Karpas-422 (cell line): ENCODE data around the gene PIP5K1A. TPM values are rescaled to one million over a fixed set of nuclear protein-coding genes. Genes with fewer than 3 reads are reported as not detected.

Source experiments
- DNase-seq: peaks from one replicate; pipeline ENCODE4 v3.0.0-alpha.2; 2015
- H2AFZ ChIP-seq: fragments of 200-600 bp; sonication (generic); 2 replicates; pipeline ENCODE4 v1.6.1; 2014; ENCODE audit warnings: antibody characterized with exemption, low read length, mixed read lengths
- H3K27ac ChIP-seq: fragments of 200-600 bp; sonication (generic); 2 replicates; pipeline ENCODE4 v1.5.1; 2014; ENCODE audit warnings: mild to moderate bottlenecking, low read length, moderate library complexity
- H3K27me3 ChIP-seq: fragments of 200-600 bp; sonication (generic); 2 replicates; pipeline ENCODE4 v1.6.1; 2014; ENCODE audit warnings: low read length, mixed read lengths
- H3K36me3 ChIP-seq: fragments of 200-600 bp; sonication (generic); 2 replicates; pipeline ENCODE4 v1.6.1; 2014; ENCODE audit warnings: low read length, mixed read lengths; ENCODE audit not compliant: insufficient read depth
- H3K4me1 ChIP-seq: fragments of 200-600 bp; sonication (generic); 2 replicates; pipeline ENCODE4 v1.6.1; 2014; ENCODE audit warnings: mild to moderate bottlenecking, low read length, mixed read lengths
- H3K4me2 ChIP-seq: fragments of 200-600 bp; sonication (generic); 2 replicates; pipeline ENCODE4 v1.6.1; 2014; ENCODE audit warnings: low read length, low read depth, mild to moderate bottlenecking; ENCODE audit not compliant: poor library complexity, severe bottlenecking
- H3K4me3 ChIP-seq: fragments of 200-600 bp; sonication (generic); 2 replicates; pipeline ENCODE4 v1.5.1; 2014; ENCODE audit warnings: mild to moderate bottlenecking, antibody characterized with exemption, low read length, mixed read lengths
- H3K79me2 ChIP-seq: fragments of 200-600 bp; sonication (generic); 2 replicates; pipeline ENCODE4 v1.6.1; 2014; ENCODE audit warnings: mild to moderate bottlenecking, low read length, mixed read lengths
- H3K9ac ChIP-seq: fragments of 200-600 bp; sonication (generic); 2 replicates; pipeline ENCODE4 v1.6.0; 2014; ENCODE audit warnings: low read length
- H3K9me2 ChIP-seq: fragments of 200-600 bp; sonication (generic), shearing (Covaris generic); replicated peaks from 2 replicates; pipeline ENCODE4 v1.6.0; 2014; ENCODE audit warnings: mild to moderate bottlenecking, low read length, moderate library complexity; ENCODE audit not compliant: insufficient read depth
- H3K9me3 ChIP-seq: fragments of 300-700, 200-600 bp; sonication (generic); 2 replicates; pipeline ENCODE4 v1.6.1; 2014; ENCODE audit warnings: low read length, mixed read lengths
- H4K20me1 ChIP-seq: fragments of 200-600 bp; sonication (generic); 2 replicates; pipeline ENCODE4 v1.6.1; 2014; ENCODE audit warnings: mild to moderate bottlenecking, antibody characterized with exemption, low read length, low read depth; ENCODE audit not compliant: insufficient read depth
- total RNA-seq: library from RNA; depleted of rRNA; stranded (reverse); fragments of >200 nt; shearing (Covaris generic); gene quantifications from 2 replicates; pipeline ENCODE4 v1.2.3, GENCODE V29; 2014; ENCODE audit warnings: low replicate concordance

The PIP5K1A gene
- total RNA-seq, 1 experiment from 2014 or later: 75.9 TPM

DNA sequence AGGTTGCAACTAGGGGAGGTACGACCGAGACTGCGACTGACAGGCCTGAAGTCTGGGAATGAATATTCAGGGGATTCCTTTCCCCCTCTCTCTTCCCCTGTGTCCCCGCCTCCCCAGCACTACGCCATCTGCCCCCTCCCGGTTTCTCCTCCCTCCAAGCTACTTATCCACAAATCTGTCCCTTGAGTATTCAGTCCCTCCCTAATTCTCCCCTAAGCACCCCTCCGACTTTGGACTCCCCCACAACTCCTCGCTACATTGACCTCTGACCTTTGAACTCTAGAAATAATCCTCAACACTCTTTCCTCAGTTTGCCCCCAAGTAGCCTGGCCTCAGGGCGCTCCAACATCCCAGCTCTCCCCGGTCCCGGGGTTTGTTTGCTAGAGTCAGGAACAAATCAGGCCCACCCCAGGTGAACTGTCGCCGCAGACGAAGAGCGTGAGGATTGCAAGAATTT is 33.0 kb upstream of the PIP5K1A start:
- DNase-seq: no peak
- peaks cover 34% of the 10 kb centered on the region for H3K4me1 ChIP-seq
- H3K9ac ChIP-seq: peak overlapping the region; percentile 69
- peak overlapping the region; percentile 65; the same call in 1 of the 2 replicates for H2AFZ ChIP-seq
- peaks cover 9% of the 10 kb centered on the region; the same call in 1 of the 2 replicates for H3K36me3 ChIP-seq
- no peaks in the 10 kb centered on the region for H3K9me2 ChIP-seq
- peak overlapping the region; percentile 96 for H3K4me3 ChIP-seq
- no peaks in the 10 kb centered on the region for H3K27me3 ChIP-seq
- H3K4me2 ChIP-seq: peak overlapping the region; percentile 67
- H3K27ac ChIP-seq: no peak overlapping the region
- no peaks in the 10 kb centered on the region for H3K9me3 ChIP-seq
- H4K20me1 ChIP-seq: no peaks in the 10 kb centered on the region
- H3K79me2 ChIP-seq: peaks cover 22% of the 10 kb centered on the region

DNA sequence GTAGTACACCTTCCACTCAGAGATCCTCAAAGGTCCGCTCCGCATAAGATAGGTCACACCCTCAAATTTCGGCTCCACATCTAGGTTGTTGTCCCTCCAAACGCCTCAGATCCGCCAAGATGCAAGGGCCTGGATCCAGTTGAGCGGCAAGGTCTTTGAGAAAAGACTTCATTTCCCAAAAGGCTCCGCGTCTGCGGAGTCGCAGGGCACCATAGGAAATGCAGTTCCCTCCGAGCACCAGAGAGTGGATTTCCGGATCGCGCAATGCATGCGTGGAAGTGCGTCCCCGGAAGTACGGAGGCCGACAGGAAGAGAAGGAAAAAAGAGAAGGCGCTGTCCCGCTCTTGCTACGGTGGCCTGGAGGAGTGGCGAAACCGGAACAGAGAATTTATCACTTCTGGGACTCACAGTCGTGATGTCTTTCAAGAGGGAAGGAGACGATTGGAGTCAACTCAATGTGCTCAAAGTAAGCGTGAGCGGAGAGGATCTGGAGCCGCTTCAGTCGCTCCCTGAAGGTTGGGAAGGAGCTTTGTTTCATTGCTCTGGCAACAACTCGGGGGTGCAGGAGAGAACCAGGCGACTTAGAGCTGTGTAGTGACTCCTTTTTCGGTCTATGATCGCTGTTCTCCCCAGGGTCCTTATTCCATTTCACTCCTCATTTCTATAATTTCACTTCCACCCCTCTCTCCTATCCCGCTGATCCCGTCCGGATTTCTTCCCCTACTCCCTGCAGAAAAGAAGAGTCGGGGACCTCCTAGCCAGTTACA is 32.4 kb upstream of the PIP5K1A start, which contains the start of the genes LYSMD1 and SCNM1:
Gene LYSMD1 (minus strand): TSS at position 165 of the 767 bp plus-strand sequence. CDS start 644 bp downstream, outside the sequence.
Gene SCNM1 (plus strand): TSS at position 407 of the 767 bp plus-strand sequence. CDS start 9 bp downstream, at position 416.
- H3K36me3 ChIP-seq: peaks cover 9% of the 10 kb centered on the region; the same call in 1 of the 2 replicates
- DNase-seq: peak; percentile 100
- H3K27ac ChIP-seq: peak within 1 kb of the TSS; percentile 69
- no peaks in the 10 kb centered on the region for H3K27me3 ChIP-seq
- no peaks in the 10 kb centered on the region for H3K9me3 ChIP-seq
- H3K9me2 ChIP-seq: no peaks in the 10 kb centered on the region
- peaks cover 22% of the 10 kb centered on the region for H3K79me2 ChIP-seq
- no peaks in the 10 kb centered on the region for H4K20me1 ChIP-seq
- H3K4me1 ChIP-seq: peaks cover 34% of the 10 kb centered on the region
- H3K4me3 ChIP-seq: peak within 1 kb of the TSS; percentile 96
- H3K9ac ChIP-seq: peak within 1 kb of the TSS; percentile 96
- H3K4me2 ChIP-seq: peak within 1 kb of the TSS; percentile 91
- H2AFZ ChIP-seq: peak within 1 kb of the TSS; percentile 65; the same call in 1 of the 2 replicates

DNA sequence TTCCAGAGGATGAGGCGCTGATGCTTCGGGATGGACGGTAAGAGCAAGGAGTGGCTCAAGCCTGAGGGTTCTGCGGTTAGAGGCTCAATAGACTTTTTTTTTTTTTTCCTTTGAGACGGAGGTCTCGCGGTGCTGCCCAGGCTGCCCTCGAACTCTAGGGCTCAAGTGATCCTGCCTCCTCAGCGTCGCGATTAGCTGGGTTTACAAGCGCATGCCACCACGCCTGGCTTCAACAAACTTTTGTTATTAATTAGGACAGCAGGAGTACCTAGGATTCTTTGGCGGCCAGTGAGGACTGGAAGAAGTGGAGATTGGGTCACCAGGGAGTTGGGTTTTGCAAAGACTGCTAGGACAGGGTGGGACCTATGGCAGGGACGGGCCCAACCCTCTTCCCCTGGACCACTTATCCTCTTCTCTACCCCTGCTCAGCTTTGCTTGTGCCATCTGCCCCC is 31.8 kb upstream of the PIP5K1A start:
- Histone ChIP-seq H3K36me3 (peaks cover 9% of the 10 kb centered on the region; the same call in 1 of the 2 replicates), H3K4me1 (peaks cover 34% of the 10 kb centered on the region), H3K79me2 (peaks cover 22% of the 10 kb centered on the region), H2AFZ (peak overlapping the region; percentile 9; the same call in 1 of the 2 replicates), H3K4me3 (peak overlapping the region; percentile 96), H3K9ac (peak overlapping the region; percentile 96), H3K9me3 (no peaks in the 10 kb centered on the region), H4K20me1 (no peaks in the 10 kb centered on the region), H3K27me3 (no peaks in the 10 kb centered on the region), H3K27ac (peak overlapping the region; percentile 69), H3K9me2 (no peaks in the 10 kb centered on the region), H3K4me2 (peak overlapping the region; percentile 91)
- DNase-seq: peak; percentile 80

DNA sequence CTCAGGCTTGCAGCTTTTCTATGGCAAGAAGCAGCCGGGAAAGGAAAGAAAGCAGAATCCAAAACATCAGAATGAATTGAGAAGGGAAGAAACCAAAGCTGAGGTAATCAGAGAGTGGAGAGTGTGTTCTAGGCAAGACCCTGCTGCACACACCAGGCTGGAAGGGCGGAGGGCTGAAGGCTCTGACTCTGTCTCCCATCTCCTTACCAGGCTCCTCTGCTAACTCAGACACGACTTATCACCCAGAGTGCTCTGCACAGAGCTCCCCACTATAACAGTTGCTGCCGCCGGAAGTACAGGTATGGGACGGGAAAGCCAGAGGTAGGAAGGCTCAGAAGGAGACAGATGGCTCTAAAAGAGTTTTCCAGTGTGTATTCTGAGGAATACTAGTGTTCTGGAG is 31.2 kb upstream of the PIP5K1A start:
- Histone ChIP-seq H3K9ac (peak overlapping the region; percentile 96), H3K9me2 (no peaks in the 10 kb centered on the region), H3K4me3 (peak overlapping the region; percentile 96), H2AFZ (no peak overlapping the region), H3K9me3 (no peaks in the 10 kb centered on the region), H3K79me2 (peaks cover 22% of the 10 kb centered on the region), H4K20me1 (no peaks in the 10 kb centered on the region), H3K4me1 (peaks cover 34% of the 10 kb centered on the region), H3K36me3 (peaks cover 9% of the 10 kb centered on the region; the same call in 1 of the 2 replicates), H3K27me3 (no peaks in the 10 kb centered on the region), H3K27ac (peak overlapping the region; percentile 69; the same call in 1 of the 2 replicates), H3K4me2 (peak overlapping the region; percentile 91)
- DNase-seq: no peak

DNA sequence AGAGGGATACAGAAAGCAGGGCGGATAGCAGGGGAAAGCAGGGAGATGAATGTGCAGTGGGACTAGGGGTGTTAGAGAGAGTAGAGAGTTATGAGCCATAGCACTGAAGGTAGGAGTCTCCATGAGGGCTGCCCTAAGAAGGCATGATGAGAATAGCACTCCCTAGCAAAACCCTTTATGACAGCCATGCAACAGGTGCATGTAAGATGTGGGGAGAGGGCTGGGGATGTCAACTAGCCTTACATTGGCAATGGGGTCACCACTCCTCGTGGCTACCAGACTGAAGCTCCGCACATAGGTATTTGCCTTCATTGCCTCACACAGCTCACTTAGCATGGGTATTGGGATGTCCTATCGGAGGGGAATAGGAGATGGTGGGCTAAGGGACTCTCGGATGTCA is 27.2 kb upstream of the PIP5K1A start:
- no peak overlapping the region for H3K27ac ChIP-seq
- H3K36me3 ChIP-seq: peaks cover 17% of the 10 kb centered on the region; the same call in 1 of the 2 replicates
- no peak overlapping the region for H3K9ac ChIP-seq
- no peak overlapping the region for H3K4me3 ChIP-seq
- no peaks in the 10 kb centered on the region for H4K20me1 ChIP-seq
- H3K27me3 ChIP-seq: no peaks in the 10 kb centered on the region
- no peaks in the 10 kb centered on the region for H3K9me3 ChIP-seq
- no peak for DNase-seq
- peaks cover 20% of the 10 kb centered on the region for H3K79me2 ChIP-seq
- H3K4me1 ChIP-seq: peaks cover 15% of the 10 kb centered on the region
- no peak overlapping the region for H3K4me2 ChIP-seq
- H2AFZ ChIP-seq: no peak overlapping the region
- H3K9me2 ChIP-seq: no peaks in the 10 kb centered on the region

DNA sequence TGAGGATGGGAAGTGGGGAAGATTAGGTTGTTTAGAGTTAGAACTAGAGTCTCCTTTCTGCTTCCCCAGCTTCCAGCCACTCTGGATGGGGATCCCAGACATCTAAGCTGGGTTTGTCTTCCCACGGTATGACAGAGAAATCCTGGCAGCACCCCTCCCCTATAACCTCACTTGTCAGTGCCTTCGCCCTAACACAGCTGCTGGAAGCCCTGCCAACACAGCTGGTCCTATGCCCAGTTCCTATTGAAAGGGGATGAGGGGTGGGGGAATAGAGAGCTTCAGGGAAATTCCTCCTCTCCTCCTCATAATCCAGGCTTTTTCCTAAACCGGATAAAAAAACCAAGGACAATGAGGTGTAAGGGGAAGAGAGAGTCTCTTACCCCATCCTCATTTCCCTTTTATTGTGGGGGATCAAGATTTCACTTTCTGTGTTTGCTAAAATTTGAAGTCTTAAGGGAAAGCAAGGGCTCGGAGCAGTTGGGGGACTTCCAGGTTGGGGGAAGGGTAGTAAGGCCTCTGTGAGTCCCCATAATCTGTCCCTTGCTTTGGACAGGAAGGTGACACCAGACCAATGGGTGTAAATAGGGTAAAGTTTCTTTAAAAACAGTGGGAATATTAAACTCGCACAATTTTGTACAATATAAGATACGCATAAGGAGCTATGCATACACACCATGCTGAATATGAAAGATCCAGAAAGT is 23.2 kb upstream of the PIP5K1A start:
- H3K9me3 ChIP-seq: no peaks in the 10 kb centered on the region
- no peaks in the 10 kb centered on the region for H4K20me1 ChIP-seq
- no peak overlapping the region for H2AFZ ChIP-seq
- no peak overlapping the region for H3K4me3 ChIP-seq
- no peak overlapping the region for H3K27ac ChIP-seq
- H3K79me2 ChIP-seq: no peaks in the 10 kb centered on the region
- H3K4me1 ChIP-seq: no peaks in the 10 kb centered on the region
- no peaks in the 10 kb centered on the region for H3K27me3 ChIP-seq
- no peaks in the 10 kb centered on the region for H3K9me2 ChIP-seq
- no peak for DNase-seq
- no peak overlapping the region for H3K4me2 ChIP-seq
- no peak overlapping the region for H3K9ac ChIP-seq
- peaks cover 14% of the 10 kb centered on the region; the same call in 1 of the 2 replicates for H3K36me3 ChIP-seq

DNA sequence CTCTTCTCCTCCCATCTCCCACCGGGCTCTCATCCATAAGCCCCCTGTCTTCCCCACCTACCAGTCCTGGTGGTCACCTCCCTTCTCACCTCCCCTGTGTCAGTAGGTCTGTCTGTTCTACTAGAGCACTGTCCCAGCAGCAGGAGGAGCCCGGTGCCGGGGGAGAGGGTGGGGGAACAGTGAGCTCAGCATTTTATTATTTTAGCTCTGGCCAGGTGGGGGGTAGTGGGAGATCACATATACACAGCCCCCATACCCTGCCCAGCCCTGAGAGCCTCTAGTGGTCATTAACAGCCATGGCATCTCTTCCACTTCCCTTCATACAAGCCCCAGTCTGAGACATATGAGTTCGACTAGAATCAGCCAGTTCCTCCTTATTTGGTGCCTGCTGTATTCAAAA is 22.5 kb upstream of the PIP5K1A start, which contains the start of gene TMOD4:
Gene TMOD4 (minus strand): TSS at position 119 of the 400 bp plus-strand sequence. CDS start 1,106 bp downstream, outside the sequence.
- H2AFZ ChIP-seq: no peak within 1 kb of the TSS
- no peaks in the 10 kb centered on the region for H3K9me3 ChIP-seq
- H3K36me3 ChIP-seq: peaks cover 14% of the 10 kb centered on the region; the same call in 1 of the 2 replicates
- H3K27me3 ChIP-seq: no peaks in the 10 kb centered on the region
- no peaks in the 10 kb centered on the region for H3K9me2 ChIP-seq
- no peaks in the 10 kb centered on the region for H3K79me2 ChIP-seq
- H4K20me1 ChIP-seq: no peaks in the 10 kb centered on the region
- no peak within 1 kb of the TSS for H3K27ac ChIP-seq
- H3K4me1 ChIP-seq: no peaks in the 10 kb centered on the region
- peak; percentile 66 for DNase-seq
- H3K4me3 ChIP-seq: no peak within 1 kb of the TSS
- no peak within 1 kb of the TSS for H3K4me2 ChIP-seq
- H3K9ac ChIP-seq: no peak within 1 kb of the TSS
